Prostate gland (tissue), 2 donors: ENCODE data around the gene MAP4K4.

Experiments
- POLR2AphosphoS5 ChIP-seq: sonication (generic); formaldehyde crosslinking; IDR thresholded peaks from one replicate; pipeline ENCODE4 v1.6.1; 2017; ENCODE audit warnings: antibody characterized with exemption
- TF ChIP-seq, protein P1 (sequence below), 4 experiments: fragments of 200-600 bp in 2 of 4; fragments of 450-650 bp in 2 of 4; sonication (generic) in 2 of 4; IDR thresholded peaks; 1 replicate in 3 of 4; 2 replicates in 1 of 4; pipeline ENCODE4 v1.5.1; 2016 to 2019; ENCODE audit warnings: antibody characterized with exemption in 4 of 4, mild to moderate bottlenecking in 2 of 4, moderate library complexity in 2 of 4

DNA sequence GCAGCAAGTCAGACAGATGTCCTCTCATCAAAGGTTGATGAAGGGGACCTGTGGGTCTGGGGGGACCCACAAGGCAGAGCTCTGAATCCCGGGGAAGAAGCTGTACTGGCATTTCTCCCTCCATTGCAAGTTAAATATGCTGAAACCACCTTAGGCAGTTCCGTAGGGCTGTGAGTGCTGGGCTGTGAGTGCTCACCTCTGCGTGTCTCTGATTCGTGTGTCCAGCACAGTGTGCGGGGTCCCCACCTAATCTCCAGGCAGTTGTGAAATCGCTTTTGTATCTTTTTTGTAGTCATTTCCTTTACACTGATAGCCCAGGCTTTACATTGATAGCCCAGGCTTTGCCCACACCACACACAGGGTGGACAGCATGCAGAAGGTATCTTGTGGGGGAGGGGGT is 80.6 kb downstream of the MAP4K4 start:
- TF ChIP-seq, protein P1, sequence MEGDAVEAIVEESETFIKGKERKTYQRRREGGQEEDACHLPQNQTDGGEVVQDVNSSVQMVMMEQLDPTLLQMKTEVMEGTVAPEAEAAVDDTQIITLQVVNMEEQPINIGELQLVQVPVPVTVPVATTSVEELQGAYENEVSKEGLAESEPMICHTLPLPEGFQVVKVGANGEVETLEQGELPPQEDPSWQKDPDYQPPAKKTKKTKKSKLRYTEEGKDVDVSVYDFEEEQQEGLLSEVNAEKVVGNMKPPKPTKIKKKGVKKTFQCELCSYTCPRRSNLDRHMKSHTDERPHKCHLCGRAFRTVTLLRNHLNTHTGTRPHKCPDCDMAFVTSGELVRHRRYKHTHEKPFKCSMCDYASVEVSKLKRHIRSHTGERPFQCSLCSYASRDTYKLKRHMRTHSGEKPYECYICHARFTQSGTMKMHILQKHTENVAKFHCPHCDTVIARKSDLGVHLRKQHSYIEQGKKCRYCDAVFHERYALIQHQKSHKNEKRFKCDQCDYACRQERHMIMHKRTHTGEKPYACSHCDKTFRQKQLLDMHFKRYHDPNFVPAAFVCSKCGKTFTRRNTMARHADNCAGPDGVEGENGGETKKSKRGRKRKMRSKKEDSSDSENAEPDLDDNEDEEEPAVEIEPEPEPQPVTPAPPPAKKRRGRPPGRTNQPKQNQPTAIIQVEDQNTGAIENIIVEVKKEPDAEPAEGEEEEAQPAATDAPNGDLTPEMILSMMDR (IDR thresholded peaks at IDR 0.05), result no peak
- TF ChIP-seq POLR2AphosphoS5, result no peak
